EH (cell line): ENCODE data around the gene ARPP21.
"Not testable (repeated sequence)": the region's sequence is repeated elsewhere in the genome, so short reads cannot be mapped to it uniquely, and the experiment has no call there.

ENCODE experiments used
- DNase-seq: peaks from one replicate; pipeline ENCODE4 v3.0.0-alpha.2; 2015; ENCODE audit warnings: low read depth

Gene ARPP21

GRCh38 chr3:35780800-35781199 lies 141.5 kb downstream of the ARPP21 start:
- no peak for DNase-seq

GRCh38 chr3:35781558-35781957 lies 142.2 kb downstream of the ARPP21 start:
- DNase-seq, result no peak

DNA sequence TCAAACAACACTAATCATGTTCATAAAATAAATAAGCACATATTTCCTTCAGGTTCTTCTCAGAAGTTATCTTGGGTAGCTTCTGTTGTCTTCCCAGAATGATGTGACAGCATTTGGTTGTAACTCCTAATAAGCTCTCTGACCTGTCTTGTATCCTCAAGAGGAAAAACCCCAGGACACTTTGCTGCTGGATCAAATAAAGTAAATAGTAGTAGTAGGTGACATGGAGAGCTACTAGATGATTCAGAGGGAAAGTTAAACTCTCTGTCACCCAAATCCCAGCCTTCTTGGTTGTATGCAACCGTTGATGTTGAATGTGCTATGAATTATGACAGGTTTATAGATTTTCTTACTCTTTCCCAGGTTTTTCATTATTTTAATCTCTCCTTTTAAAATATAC lies 143.0 kb downstream of the ARPP21 start:
- no peak for DNase-seq

DNA sequence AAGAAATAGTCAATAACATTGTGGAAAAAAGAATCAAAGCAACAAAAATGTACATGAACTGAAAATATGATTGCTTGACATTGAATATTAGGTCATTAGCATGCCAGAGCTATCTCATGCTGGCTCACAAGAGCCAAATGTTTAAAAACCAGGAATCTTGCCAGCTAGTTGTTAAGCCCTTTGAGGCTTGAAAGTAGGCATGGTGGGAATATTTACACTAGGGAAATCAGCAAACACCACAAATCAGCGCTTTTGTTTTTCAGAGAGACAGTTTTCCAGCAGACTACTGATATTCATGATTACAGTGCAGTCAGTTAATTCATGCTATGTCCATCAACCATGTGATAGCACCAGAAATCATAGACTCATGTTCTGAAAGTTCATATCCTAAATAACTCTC lies 144.8 kb downstream of the ARPP21 start:
- DNase-seq, result no peak

DNA sequence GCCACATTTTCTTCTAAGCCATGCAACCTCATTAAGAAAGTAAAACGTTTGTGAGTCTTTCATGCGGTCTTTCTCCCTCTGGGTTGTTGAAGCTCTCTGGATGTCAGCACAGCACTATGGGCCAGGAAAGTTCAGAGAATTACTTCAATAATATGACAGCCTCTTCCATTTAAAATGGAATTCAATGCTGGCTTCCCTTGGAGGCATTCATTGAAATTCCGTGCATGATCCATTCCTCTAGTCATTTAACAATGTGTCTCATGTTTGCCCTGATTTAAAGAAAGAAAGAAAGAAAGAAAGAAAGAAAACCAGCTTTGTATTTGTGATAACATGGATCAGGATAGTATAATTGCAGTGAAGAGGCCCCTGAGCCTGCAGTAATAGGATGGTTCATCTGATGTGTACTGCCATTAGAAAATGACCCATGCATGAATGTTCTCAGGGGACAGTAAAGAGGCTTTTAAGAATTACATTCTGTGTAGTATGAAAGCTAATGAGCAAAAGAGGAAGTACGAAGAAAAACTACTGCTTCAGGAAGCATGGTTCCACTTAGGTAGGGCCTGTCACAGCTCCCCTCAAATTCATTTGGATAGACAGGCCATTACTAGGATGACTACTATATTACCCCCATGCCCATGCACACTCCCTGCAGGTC lies 146.0 kb downstream of the ARPP21 start:
- DNase-seq, result no peak

GRCh38 chr3:35787936-35788335 lies 148.6 kb downstream of the ARPP21 start:
- DNase-seq, result no peak

DNA sequence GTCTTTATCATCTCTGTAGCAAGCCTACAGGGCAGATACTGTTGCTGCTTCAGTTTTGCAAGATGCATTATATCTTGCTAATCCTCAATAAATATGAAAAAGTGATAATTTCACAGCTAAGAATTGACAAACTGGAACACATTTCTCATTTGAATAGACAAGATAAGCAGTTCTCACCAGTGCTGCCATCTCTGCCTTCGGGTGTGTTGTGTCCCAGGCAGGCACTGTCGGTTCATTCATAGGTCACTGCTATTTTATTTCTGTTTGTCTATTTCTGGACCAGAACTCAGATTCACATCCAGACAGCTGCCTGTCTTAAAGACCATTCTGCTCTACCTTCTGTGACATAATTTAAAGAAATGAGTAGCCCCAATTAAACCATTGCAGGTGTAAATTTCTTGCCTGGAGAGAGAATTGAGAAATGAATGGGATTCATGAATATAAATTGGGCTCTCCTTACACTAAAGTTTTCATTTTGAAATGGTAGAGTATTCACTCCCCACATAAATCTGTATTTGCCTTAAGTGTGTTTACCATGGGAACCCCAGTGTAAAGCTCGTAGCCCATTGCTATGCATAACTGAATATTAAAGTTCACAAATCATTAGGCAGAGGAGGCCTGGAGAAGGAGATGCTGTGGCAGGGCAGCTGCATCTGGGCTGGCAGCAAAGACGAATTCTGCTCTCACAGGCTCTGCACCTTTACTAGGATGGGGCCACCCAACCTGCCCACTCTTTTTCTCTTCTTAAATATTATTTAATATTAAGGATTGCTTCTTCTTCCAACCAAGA lies 149.9 kb downstream of the ARPP21 start:
- no peak for DNase-seq

- no peak for DNase-seq
Observed at GRCh38 chr3:35790764-35791163, 151.4 kb downstream of the ARPP21 start.

GRCh38 chr3:35793667-35794066 lies 154.3 kb downstream of the ARPP21 start:
- no peak for DNase-seq

- DNase-seq, result no peak
Observed at GRCh38 chr3:35800960-35801459, 161.7 kb downstream of the ARPP21 start.

DNA sequence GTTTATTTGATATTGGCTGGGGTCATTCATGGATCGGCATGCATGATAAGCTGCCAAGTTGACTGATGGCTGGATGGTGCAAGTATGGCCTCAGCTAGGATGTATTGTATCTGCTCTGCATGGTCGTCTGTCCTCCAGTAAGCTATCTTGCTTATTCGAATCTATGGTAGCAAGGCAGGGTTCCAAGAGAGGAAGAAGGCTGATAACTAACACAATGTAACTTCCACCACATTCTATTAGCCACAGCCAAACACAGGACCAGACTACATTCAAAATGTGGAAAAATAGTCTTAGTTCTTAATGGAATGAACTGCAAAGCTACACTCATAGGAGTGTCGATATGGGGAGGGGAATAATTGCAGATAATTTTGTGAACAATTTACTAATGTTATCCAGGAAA lies 175.2 kb downstream of the ARPP21 start:
- DNase-seq, result no peak

DNA sequence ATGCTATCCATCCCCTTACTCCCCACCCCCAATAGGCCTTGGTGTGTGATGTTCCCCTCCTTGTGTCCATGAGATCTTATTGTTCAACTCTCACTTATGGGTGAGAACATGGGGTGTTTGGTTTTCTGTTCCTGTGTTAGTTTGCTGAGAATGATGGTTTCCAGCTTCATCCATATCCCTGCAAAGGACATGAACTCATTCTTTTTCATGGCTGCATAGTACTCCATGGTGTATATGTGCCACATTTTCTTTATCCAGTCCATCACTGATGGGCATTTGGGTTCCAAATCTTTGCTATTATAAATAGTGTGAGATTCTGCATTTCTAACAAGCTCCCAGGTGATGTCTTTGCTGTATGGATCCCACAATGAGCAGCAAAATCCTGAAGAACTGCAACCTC lies 176.5 kb downstream of the ARPP21 start:
- not testable (repeated sequence) for DNase-seq

- no peak for DNase-seq
Observed at GRCh38 chr3:35817216-35817615, 177.9 kb downstream of the ARPP21 start.

- DNase-seq, result no peak
Observed at GRCh38 chr3:35832140-35832571, 192.8 kb downstream of the ARPP21 start.
